PC-3 (cell line): ENCODE measurements around the gene RC3H2. TPM values are rescaled to one million over a fixed set of nuclear protein-coding genes. Genes with fewer than 3 reads are reported as not detected.

ENCODE experiments used
- ATAC-seq: fragments of 200-7000 bp; cut with Tn5 transposase; 2 replicates; pipeline ENCODE4 v1.9.1; 2020; ENCODE audit warnings: mild to moderate bottlenecking, moderate library complexity
- BruUV-seq: library from RNA; stranded (reverse); fragments of 400-500 nt; replicated peaks from 2 replicates; lab custom pipeline; 2021; lab: Mats Ljungman, UMichigan
- CTCF ChIA-PET: fragments of 300-600 bp; sonication (Branson Sonifier 250); formaldehyde crosslinking; loops from one replicate; lab custom pipeline; 2022; ENCODE audit warnings: antibody characterized with exemption; lab: Charles Lee
- POLR2A ChIA-PET: fragments of 300-600 bp; sonication (Branson Sonifier 250); formaldehyde crosslinking; loops from one replicate; lab custom pipeline; 2022; ENCODE audit warnings: antibody characterized with exemption; ENCODE audit not compliant: unreplicated experiment; lab: Charles Lee
- DNase-seq: peaks from one replicate; pipeline ENCODE4 v3.0.0-alpha.2; 2015
- H2AFZ ChIP-seq: fragments of 300-600 bp; sonication (generic); 2 replicates; pipeline ENCODE4 v1.6.0; 2016; ENCODE audit warnings: antibody characterized with exemption, low read length
- H3F3A ChIP-seq: fragments of 300-600 bp; sonication (generic); one replicate; pipeline ENCODE4 v1.6.0; 2017; ENCODE audit warnings: antibody characterized with exemption, low read length, control low read depth, mild to moderate bottlenecking; ENCODE audit not compliant: unreplicated experiment
- H3K27ac ChIP-seq: fragments of 300-600 bp; sonication (generic); 2 replicates; pipeline ENCODE4 v1.5.1; 2016; ENCODE audit warnings: mild to moderate bottlenecking, low read length
- H3K27me3 ChIP-seq: fragments of 300-600 bp; sonication (generic); 2 replicates; pipeline ENCODE4 v1.6.1; 2016; ENCODE audit warnings: low read length, mixed read lengths
- H3K36me3 ChIP-seq: fragments of 300-600 bp; sonication (generic); 2 replicates; pipeline ENCODE4 v1.6.1; 2016; ENCODE audit warnings: low read depth, mixed run types, low read length, mixed read lengths
- H3K4me1 ChIP-seq: fragments of 300-600 bp; sonication (generic); 2 replicates; pipeline ENCODE4 v1.5.1; 2016; ENCODE audit warnings: low read length; ENCODE audit not compliant: insufficient read depth
- H3K4me2 ChIP-seq: fragments of 300-600 bp; sonication (generic); 2 replicates; pipeline ENCODE4 v1.6.0; 2016; ENCODE audit warnings: low read length
- H3K4me3 ChIP-seq: fragments of 300-600 bp; sonication (generic); 2 replicates; pipeline ENCODE4 v1.5.1; 2016; ENCODE audit warnings: mild to moderate bottlenecking, low read length, mixed read lengths
- H3K79me2 ChIP-seq: fragments of 300-600 bp; sonication (generic); 2 replicates; pipeline ENCODE4 v1.6.1; 2017; ENCODE audit warnings: low read length, mixed read lengths
- H3K9ac ChIP-seq: fragments of 300-600 bp; sonication (generic); 2 replicates; pipeline ENCODE4 v1.6.0; 2016; ENCODE audit warnings: mild to moderate bottlenecking, low read length
- H3K9me2 ChIP-seq: fragments of 300-600 bp; sonication (generic); replicated peaks from 2 replicates; pipeline ENCODE4 v1.6.1; 2016; ENCODE audit warnings: mixed run types, low read length, mixed read lengths
- H3K9me3 ChIP-seq: fragments of 300-600 bp; sonication (generic); 2 replicates; pipeline ENCODE4 v1.6.1; 2016; ENCODE audit warnings: low read length, mixed read lengths
- H4K20me1 ChIP-seq: fragments of 300-600 bp; sonication (generic); 2 replicates; pipeline ENCODE4 v1.6.1; 2016; ENCODE audit warnings: low read length, mixed read lengths
- CTCF ChIP-seq: fragments of 300-600 bp; sonication (generic); conservative IDR thresholded peaks from 2 replicates; pipeline ENCODE4 v1.5.1; 2017; ENCODE audit warnings: antibody characterized with exemption, low read depth, mild to moderate bottlenecking, low read length
- EZH2 ChIP-seq: fragments of 300-600 bp; sonication (generic); IDR thresholded peaks from one replicate; pipeline ENCODE4 v1.6.1; 2017; ENCODE audit warnings: antibody characterized with exemption, mild to moderate bottlenecking, low read length; ENCODE audit not compliant: unreplicated experiment
- EZH2phosphoT487 ChIP-seq: fragments of 300-600 bp; sonication (generic); IDR thresholded peaks from 2 replicates; pipeline ENCODE4 v1.6.1; 2018; ENCODE audit warnings: mild to moderate bottlenecking, antibody characterized with exemption, low read length, borderline replicate concordance
- intact Hi-C: fragments of 100-400 bp; cut with micrococcal nuclease; formaldehyde crosslinking; loops from 2 replicates; pipeline ENCODE4 v1.9.0; 2023
- total RNA-seq: library from RNA; depleted of rRNA; stranded (reverse); fragments of >200 nt; gene quantifications from 2 replicates; pipeline ENCODE4 v1.2.3, GENCODE V29; 2014

RC3H2 gene
- total RNA-seq, 1 experiment from 2014 or later, result 23.0 TPM

- no peak for ATAC-seq
These were observed 83.7 kb downstream of the RC3H2 start for GRCh38 chr9:122821278-122821943.

GRCh38 chr9:122820490-122820845 lies 84.7 kb downstream of the RC3H2 start:
- TF ChIP-seq EZH2 (no peak), CTCF (no peak), EZH2phosphoT487 (no peak)
- H3K79me2 ChIP-seq, result peaks cover 11% of the 10 kb centered on the region
- no peaks in the 10 kb centered on the region for H3K9me2 ChIP-seq
- CTCF ChIA-PET, result no interaction called here
- DNase-seq (no peak), ATAC-seq (no peak)
- H4K20me1 ChIP-seq, result 0 out of 2 replicates have a peak, but pooled peaks cover 10% of the 10 kb centered on the region
- H2AFZ ChIP-seq, result no peak overlapping the region
- intact Hi-C loops, result no loop called here
- H3K27ac ChIP-seq, result peak overlapping the region; percentile 37
- BruUV-seq, result no TSS peak
- POLR2A ChIA-PET, result no interaction called here
- H3K36me3 ChIP-seq, result peaks cover 4% of the 10 kb centered on the region; the same call in 1 of the 2 replicates
- H3K9ac ChIP-seq, result no peak overlapping the region
- H3F3A ChIP-seq, result no peaks in the 10 kb centered on the region
- H3K27me3 ChIP-seq, result no peaks in the 10 kb centered on the region
- no peak overlapping the region for H3K4me3 ChIP-seq
- H3K4me1 ChIP-seq, result peaks cover 16% of the 10 kb centered on the region
- no peak overlapping the region for H3K4me2 ChIP-seq
- H3K9me3 ChIP-seq, result no peaks in the 10 kb centered on the region

More at GRCh38 chr9:122821278-122821943, 83.7 kb downstream of the RC3H2 start:
- no peak overlapping the region for H2AFZ ChIP-seq
- no peaks in the 10 kb centered on the region for H3K27me3 ChIP-seq
- peaks cover 19% of the 10 kb centered on the region for H3K79me2 ChIP-seq
- no peak for TF ChIP-seq CTCF
- no peak for TF ChIP-seq EZH2phosphoT487
- no peak for TF ChIP-seq EZH2
- ChIA-PET POLR2A (no interaction called here), CTCF (no interaction called here)
- no peak overlapping the region for H3K9ac ChIP-seq
- DNase-seq, result no peak
- H3K4me2 ChIP-seq, result no peak overlapping the region
- no peaks in the 10 kb centered on the region for H3K9me3 ChIP-seq
- BruUV-seq, result no TSS peak
- peaks cover 11% of the 10 kb centered on the region; the same call in 1 of the 2 replicates for H3K36me3 ChIP-seq
- no peak overlapping the region for H3K4me3 ChIP-seq
- H3K9me2 ChIP-seq, result no peaks in the 10 kb centered on the region
- H3K4me1 ChIP-seq, result peaks cover 16% of the 10 kb centered on the region
- intact Hi-C loops, result no loop called here
- no peak overlapping the region for H3K27ac ChIP-seq
- 0 out of 2 replicates have a peak, but pooled peaks cover 10% of the 10 kb centered on the region for H4K20me1 ChIP-seq
- H3F3A ChIP-seq, result no peaks in the 10 kb centered on the region
